Spleen (tissue), 7 donors: ENCODE results near the gene CDC42BPG.

Experiments
- POLR2A ChIP-seq, 3 donors: fragments of 450-650 bp; IDR thresholded peaks; one replicate each; pipeline ENCODE4 v1.5.1; 2017; ENCODE audit warnings: antibody characterized with exemption in 3 of 3, mild to moderate bottlenecking in 1 of 3
- POLR2AphosphoS5 ChIP-seq, 3 donors: sonication (generic); formaldehyde crosslinking; IDR thresholded peaks; one replicate each; pipeline ENCODE4 v1.5.1; 2017; ENCODE audit warnings: antibody characterized with exemption in 3 of 3
- TF ChIP-seq, protein P1 (sequence below), 11 experiments: fragments of 200-600 bp in 7 of 11; fragments of 450-650 bp in 4 of 11; sonication (generic) in 4 of 11; IDR thresholded peaks in 8 of 11; conservative IDR thresholded peaks in 3 of 11; 1 replicate in 7 of 11; 2 replicates in 4 of 11; pipeline versions ENCODE4 v1.4.0 to v1.8.0; 2016 to 2021; ENCODE audit warnings: antibody characterized with exemption in 11 of 11, inconsistent platforms in 4 of 11, mild to moderate bottlenecking in 1 of 11
- donor health status: DM: no; HTN: no; CAD: no; lungs with moderate emphysema.
- donor health status: DM: no; HTN: no; CAD: no.
- donor health status: DM: no; HTN: no; CAD: no.

DNA sequence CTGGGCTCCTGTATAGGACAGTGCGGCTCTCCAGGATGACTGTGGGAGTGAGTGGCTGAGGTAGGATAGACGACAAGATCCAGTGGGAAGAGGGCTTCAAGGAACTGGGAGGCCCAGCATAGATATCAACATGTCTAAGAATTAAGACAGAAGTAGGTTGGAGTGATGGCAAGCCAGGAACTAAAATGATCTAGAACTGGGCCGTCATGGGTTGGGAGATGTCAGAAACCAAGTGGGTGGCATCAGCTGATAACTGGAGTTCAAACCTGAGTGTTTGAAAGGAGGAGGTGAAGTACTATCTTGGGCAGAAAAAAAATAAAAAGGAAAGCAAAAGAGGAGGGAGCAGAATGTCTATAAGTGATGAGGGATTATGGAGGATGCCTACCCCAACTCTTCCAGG lies 27.0 kb downstream of the CDC42BPG start:
- TF ChIP-seq POLR2A (IDR thresholded peaks at IDR 0.05) = no peak
- TF ChIP-seq, protein P1, sequence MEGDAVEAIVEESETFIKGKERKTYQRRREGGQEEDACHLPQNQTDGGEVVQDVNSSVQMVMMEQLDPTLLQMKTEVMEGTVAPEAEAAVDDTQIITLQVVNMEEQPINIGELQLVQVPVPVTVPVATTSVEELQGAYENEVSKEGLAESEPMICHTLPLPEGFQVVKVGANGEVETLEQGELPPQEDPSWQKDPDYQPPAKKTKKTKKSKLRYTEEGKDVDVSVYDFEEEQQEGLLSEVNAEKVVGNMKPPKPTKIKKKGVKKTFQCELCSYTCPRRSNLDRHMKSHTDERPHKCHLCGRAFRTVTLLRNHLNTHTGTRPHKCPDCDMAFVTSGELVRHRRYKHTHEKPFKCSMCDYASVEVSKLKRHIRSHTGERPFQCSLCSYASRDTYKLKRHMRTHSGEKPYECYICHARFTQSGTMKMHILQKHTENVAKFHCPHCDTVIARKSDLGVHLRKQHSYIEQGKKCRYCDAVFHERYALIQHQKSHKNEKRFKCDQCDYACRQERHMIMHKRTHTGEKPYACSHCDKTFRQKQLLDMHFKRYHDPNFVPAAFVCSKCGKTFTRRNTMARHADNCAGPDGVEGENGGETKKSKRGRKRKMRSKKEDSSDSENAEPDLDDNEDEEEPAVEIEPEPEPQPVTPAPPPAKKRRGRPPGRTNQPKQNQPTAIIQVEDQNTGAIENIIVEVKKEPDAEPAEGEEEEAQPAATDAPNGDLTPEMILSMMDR (IDR thresholded peaks at IDR 0.05 in 8 of 11, conservative IDR thresholded peaks at IDR 0.05 in 3 of 11) = no peak
- no peak for TF ChIP-seq POLR2AphosphoS5 (IDR thresholded peaks at IDR 0.05)
